Measurements from ENCODE around the gene CDK13. TPM values are rescaled to one million over a fixed set of nuclear protein-coding genes. Genes with fewer than 3 reads are reported as not detected.

The CDK13 gene
- polyA plus RNA-seq, 3 donors = 8.8 to 25.7 (median 11.2) TPM

DNA sequence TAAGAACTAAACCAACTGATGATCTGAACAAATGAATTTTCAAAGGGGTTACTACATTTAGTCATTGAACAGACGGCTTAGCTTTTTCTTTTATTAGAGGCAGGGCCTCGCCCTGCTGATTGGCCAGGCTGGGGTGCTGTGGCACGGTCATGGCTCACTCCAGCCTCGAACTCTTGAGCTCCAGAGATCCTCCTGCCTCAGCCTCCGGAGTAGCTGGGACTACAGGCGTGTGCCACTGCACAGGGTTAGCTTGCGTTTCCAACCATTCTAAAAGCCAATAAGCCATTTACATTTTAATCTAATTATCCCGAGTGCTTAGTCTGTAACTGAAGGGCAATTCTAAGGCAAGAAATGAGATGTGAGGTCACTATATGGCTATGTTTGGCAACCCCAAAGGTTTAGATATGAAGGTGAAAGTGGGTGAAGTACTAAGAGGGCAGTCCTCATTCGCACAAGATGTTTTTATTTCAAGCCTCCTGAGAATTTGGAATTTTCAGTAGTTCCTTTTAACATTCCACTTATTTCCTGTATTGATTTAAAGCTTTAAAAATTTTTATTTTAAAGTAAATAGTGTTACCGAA, 1.6 kb upstream of the CDK13 start:
- H3K27ac ChIP-seq (ENCODE audit: low read depth in 1 of 2, low read length in 2 of 2) = peak overlapping the region; percentile 96
- intact Hi-C loops (cut with micrococcal nuclease) = loop anchor here in 1 of 2 donors (10.0 kb wide), 1 partner anchor 96 kb away; no protein-coding TSS in a partner anchor
- Mint-ChIP-seq H3K27me3 (ENCODE audit: low read depth in 3 of 3) (peaks cover 0 to 2% (median 1%) of the 10 kb centered on the region in 3 donors), H3K36me3 (no peaks in the 10 kb centered on the region), H3K4me3 (peak overlapping the region; percentile 95 to 99), H3K4me1 (peaks cover 23% of the 10 kb centered on the region), H3K9me3 (no peaks in the 10 kb centered on the region), H3K27ac (peak overlapping the region; percentile 98 to 100 (median 100))
- peaks cover 27% of the 10 kb centered on the region for H4K20me1 ChIP-seq (ENCODE audit: insufficient read depth, low read length)
- H2AFZ ChIP-seq (ENCODE audit: insufficient read depth, low read depth, low read length, poor library complexity, severe bottlenecking) = peak overlapping the region; percentile 81
- 57% methylated on average over 5 of the region's 10 CpGs for WGBS (ENCODE audit: insufficient coverage)
- peaks cover 33% of the 10 kb centered on the region for H3K79me2 ChIP-seq (ENCODE audit: insufficient read depth, low read length)
- H3K4me2 ChIP-seq (replicated peaks; ENCODE audit: extremely low read depth, low read length, poor library complexity, severe bottlenecking) = peak overlapping the region; percentile 96
- H3K27me3 ChIP-seq (ENCODE audit: control insufficient read depth in 2 of 2, insufficient read depth in 2 of 2, low read length in 2 of 2) = no peaks in the 10 kb centered on the region
- peaks cover 11 to 24% of the 10 kb centered on the region in 2 donors for H3K4me1 ChIP-seq (ENCODE audit: control insufficient read depth in 1 of 2, insufficient read depth in 2 of 2, low read length in 2 of 2)
- DNase-seq = peak in 1 of 3 donors; percentile 8
- H3K4me3 ChIP-seq (replicated peaks in 1 of 3; ENCODE audit: low read depth in 2 of 3, low read length in 3 of 3) = peak overlapping the region; percentile 52 to 98 (median 95)
- no peaks in the 10 kb centered on the region for H3K36me3 ChIP-seq (replicated peaks in 1 of 2; ENCODE audit: control insufficient read depth in 1 of 2, insufficient read depth in 2 of 2, low read length in 2 of 2)
- TF ChIP-seq, protein P1, sequence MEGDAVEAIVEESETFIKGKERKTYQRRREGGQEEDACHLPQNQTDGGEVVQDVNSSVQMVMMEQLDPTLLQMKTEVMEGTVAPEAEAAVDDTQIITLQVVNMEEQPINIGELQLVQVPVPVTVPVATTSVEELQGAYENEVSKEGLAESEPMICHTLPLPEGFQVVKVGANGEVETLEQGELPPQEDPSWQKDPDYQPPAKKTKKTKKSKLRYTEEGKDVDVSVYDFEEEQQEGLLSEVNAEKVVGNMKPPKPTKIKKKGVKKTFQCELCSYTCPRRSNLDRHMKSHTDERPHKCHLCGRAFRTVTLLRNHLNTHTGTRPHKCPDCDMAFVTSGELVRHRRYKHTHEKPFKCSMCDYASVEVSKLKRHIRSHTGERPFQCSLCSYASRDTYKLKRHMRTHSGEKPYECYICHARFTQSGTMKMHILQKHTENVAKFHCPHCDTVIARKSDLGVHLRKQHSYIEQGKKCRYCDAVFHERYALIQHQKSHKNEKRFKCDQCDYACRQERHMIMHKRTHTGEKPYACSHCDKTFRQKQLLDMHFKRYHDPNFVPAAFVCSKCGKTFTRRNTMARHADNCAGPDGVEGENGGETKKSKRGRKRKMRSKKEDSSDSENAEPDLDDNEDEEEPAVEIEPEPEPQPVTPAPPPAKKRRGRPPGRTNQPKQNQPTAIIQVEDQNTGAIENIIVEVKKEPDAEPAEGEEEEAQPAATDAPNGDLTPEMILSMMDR (IDR thresholded peaks at IDR 0.05) = no peak
- H3K9me3 ChIP-seq (replicated peaks in 1 of 2; ENCODE audit: control insufficient read depth in 1 of 2, insufficient read depth in 1 of 2, low read length in 2 of 2) = no peaks in the 10 kb centered on the region
- peak overlapping the region; percentile 98 for H3K9ac ChIP-seq (ENCODE audit: insufficient read depth, low read length, poor library complexity, severe bottlenecking)

DNA sequence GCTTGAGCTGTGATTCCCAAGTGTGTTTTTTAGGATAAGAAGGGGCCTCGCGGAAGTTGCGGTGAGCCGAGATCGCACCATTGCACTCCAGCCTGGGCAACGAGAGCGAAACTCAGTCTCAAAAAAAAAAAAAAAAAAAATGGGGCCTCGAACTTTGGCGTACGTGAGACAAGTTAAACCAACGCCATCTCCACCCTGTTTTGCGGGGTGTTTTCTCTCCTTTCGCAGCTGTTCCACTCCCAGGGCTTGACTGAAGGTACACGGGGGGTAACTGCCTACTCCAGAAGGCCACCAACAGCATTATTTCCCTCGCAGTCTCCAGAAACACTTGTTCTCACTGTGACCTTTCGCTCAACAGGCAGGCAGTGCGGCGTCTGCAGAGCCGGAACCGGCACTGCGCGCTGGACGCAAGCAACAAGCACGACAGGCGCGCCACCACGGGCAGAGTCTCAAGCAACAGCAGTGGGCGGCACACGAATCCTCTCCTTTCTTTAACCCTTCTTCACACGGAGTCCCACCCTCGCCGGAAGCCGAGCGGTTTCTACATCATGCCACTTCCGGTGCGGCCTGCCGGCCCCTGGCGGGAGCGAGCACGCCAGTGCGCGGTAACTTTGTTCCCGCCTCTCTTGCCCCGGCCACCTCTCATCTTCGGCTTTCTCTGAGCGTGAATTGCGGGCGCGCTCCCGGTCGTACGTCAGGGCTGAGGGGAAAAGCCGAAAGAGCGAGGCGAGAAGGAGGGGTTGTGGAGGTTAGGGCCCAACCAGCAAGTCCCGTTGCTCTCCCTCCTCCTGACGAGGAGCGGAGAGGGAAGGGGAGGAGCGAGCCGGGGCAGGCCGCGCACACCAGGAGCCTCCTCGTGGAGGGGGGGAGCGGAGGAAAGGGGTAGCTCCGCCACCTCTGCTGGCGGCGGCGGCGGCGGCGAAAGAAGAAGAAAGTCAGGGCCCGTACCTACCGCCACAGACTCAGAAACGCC, 814 bp upstream of the CDK13 start:
- peak overlapping the region; percentile 96 for H3K4me2 ChIP-seq (replicated peaks; ENCODE audit: extremely low read depth, low read length, poor library complexity, severe bottlenecking)
- WGBS (ENCODE audit: insufficient coverage) = under 1% methylated on average over 55 of the region's 74 CpGs
- Mint-ChIP-seq H3K4me1 (peaks cover 30% of the 10 kb centered on the region), H3K9me3 (no peaks in the 10 kb centered on the region), H3K27me3 (ENCODE audit: low read depth in 3 of 3) (peaks cover 0 to 2% (median 1%) of the 10 kb centered on the region in 3 donors), H3K36me3 (no peaks in the 10 kb centered on the region), H3K4me3 (peak overlapping the region; percentile 95 to 99), H3K27ac (peak overlapping the region; percentile 98 to 100 (median 100))
- H3K27ac ChIP-seq (ENCODE audit: low read depth in 1 of 2, low read length in 2 of 2) = peak overlapping the region; percentile 96
- intact Hi-C loops (cut with micrococcal nuclease) = loop anchor here in 1 of 2 donors (10.0 kb wide), 1 partner anchor 96 kb away; no protein-coding TSS in a partner anchor
- peak overlapping the region; percentile 75 to 98 (median 95) for H3K4me3 ChIP-seq (replicated peaks in 1 of 3; ENCODE audit: low read depth in 2 of 3, low read length in 3 of 3)
- H3K9me3 ChIP-seq (replicated peaks in 1 of 2; ENCODE audit: control insufficient read depth in 1 of 2, insufficient read depth in 1 of 2, low read length in 2 of 2) = no peaks in the 10 kb centered on the region
- no peaks in the 10 kb centered on the region for H3K27me3 ChIP-seq (ENCODE audit: control insufficient read depth in 2 of 2, insufficient read depth in 2 of 2, low read length in 2 of 2)
- H3K36me3 ChIP-seq (replicated peaks in 1 of 2; ENCODE audit: control insufficient read depth in 1 of 2, insufficient read depth in 2 of 2, low read length in 2 of 2) = no peaks in the 10 kb centered on the region
- peaks cover 35% of the 10 kb centered on the region for H4K20me1 ChIP-seq (ENCODE audit: insufficient read depth, low read length)
- H3K9ac ChIP-seq (ENCODE audit: insufficient read depth, low read length, poor library complexity, severe bottlenecking) = peak overlapping the region; percentile 98
- H3K79me2 ChIP-seq (ENCODE audit: insufficient read depth, low read length) = peaks cover 41% of the 10 kb centered on the region
- H3K4me1 ChIP-seq (ENCODE audit: control insufficient read depth in 1 of 2, insufficient read depth in 2 of 2, low read length in 2 of 2) = peaks cover 18 to 32% of the 10 kb centered on the region in 2 donors
- peak overlapping the region; percentile 81 for H2AFZ ChIP-seq (ENCODE audit: insufficient read depth, low read depth, low read length, poor library complexity, severe bottlenecking)
- DNase-seq = peak; percentile 97 to 100 (median 99)
- TF ChIP-seq, protein P1 (IDR thresholded peaks at IDR 0.05) = no peak
